GM18526 (cell line): Measurements from ENCODE around the gene MAPK4.

Source experiments
- POLR2A ChIP-seq: IDR thresholded peaks from 3 replicates; pipeline ENCODE4 v1.6.1; 2011; ENCODE audit not compliant: insufficient read length; ENCODE audit errors: extremely low read depth

MAPK4 gene

DNA sequence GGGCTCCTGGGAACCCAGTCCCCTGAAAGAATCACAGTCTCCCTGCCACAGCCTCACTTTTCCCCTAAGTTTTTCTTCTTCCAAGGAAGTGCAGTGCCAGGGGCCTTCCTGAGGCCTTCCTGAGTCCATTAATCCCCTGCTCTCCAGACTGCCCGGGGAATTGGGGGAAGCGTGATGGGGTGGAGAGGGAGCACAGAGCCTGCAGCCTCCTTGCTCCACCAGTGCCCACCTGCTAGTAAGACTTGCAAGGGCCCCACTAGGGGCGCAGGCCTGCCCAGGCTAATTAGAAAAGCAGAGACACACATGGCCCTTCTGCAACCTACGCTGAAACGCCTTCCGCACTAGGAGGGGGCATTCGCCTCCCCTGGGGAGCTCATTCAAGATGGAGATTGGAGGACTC, 149.3 kb downstream of the MAPK4 start:
- TF ChIP-seq POLR2A: no peak

DNA sequence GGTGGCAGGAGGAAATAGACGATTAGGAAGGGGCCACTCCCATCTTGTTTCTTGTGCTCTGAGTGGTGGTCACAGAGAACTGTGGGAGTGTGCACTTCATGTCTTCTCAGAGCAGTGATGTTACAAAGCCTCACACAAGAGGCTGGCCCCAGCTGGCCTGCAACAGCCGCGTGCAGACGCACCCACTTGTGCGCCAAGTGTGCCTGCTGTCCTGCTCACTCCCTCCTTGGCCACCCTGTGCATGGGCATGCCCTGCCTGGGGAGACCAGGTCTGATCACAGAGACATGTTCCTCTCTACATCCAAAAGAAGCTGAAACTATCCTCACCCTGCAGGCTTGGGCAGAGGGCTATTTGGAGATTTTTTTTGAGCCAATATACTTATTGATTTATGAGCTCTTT, 151.5 kb downstream of the MAPK4 start:
- no peak for TF ChIP-seq POLR2A

DNA sequence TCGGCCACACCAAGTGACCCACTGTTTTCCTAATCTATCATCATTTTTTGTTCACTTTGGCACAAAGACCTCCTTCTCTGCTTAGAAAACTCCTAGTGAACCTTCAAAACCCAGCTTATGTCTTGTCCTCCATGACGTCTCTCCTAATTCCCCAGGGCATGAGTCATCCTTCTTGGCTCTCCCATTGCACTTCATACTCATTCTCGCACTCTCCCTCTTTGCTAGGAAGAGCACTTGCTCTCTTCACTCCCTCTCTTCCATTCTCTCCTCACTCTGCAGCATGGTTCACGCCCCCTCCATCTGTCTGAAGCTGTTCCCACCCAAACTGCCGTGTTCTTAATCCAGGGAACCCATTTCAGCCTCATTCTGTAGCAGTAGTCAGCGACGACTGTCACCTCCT, 156.0 kb downstream of the MAPK4 start:
- TF ChIP-seq POLR2A: no peak

DNA sequence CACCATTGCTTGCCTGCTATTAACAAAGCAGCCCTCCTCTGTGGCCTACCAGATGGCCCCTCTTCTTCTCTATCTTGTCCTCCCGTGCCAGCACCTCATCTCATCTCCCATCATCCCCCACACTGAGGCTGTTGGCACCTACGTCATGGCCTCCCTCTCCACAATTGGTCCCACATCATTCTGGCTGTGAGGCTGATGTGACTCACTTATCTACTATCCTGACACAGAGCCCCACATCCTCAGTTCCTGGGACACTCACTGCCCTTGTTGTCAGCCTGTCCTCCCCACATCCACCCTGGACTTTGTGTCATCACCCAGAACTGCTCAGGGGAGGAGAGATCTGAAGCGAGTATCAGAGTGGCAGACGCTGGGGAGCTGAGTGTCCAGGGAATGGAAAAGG, 157.0 kb downstream of the MAPK4 start:
- no peak for TF ChIP-seq POLR2A

DNA sequence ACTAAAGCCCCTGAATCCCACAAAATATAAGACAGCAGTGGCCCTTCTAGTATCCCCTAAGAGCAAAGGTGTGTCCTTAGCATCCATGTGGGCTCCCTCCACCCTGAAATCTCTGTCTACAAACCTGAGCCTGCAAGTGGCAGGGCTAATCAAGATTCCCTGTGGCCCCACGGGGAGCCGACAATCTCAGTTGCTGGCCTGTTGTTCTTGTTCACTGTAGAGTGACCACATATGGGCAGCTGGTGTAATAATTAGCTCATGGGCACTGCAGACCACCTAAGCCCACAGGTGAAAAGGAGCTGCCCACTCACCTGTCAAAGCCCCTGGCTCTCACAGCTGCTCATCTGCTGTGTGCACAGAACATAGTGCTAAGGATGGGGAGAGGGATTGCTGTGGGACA, 157.7 kb downstream of the MAPK4 start:
- no peak for TF ChIP-seq POLR2A

DNA sequence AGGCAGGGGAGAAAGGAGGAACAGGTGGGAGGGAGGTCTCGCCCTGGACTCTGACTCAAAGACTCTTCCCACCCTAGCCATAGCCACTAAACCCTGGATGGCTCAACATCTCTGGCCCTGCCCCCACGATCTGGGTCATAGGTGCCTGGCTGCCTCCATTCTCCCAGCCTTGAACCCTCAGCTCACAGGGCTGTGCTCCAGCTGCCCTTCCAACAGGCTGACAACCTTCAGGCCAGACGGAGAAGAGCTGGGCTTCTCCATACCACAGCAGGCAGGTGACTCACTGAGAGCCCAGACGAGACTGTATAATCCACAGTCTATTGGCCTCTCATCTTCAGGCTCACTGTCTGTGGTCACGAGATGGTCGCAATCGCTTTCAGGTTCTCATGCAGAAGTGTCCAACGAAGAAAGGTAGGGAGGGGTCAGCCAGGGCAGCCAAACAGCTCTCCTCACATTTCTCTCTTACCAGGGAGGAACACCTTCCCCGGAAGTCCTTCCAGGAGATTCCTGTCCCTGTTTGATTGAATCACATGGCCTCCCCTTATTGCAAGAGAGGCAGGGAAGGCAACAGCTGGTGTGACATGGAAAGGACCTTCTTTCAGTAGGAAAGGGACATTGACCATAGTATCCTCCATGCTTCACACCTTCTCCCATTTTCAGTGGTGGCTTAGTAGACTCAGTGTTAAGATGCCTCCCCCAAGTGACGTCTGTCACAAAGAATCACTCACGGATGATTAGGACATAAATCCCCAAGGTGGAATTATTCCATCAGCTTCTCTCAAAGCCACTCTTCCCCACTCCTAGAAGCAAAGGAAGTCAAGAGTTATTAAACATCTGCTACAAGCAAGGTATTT, 159.8 kb downstream of the MAPK4 start:
- TF ChIP-seq POLR2A: no peak

DNA sequence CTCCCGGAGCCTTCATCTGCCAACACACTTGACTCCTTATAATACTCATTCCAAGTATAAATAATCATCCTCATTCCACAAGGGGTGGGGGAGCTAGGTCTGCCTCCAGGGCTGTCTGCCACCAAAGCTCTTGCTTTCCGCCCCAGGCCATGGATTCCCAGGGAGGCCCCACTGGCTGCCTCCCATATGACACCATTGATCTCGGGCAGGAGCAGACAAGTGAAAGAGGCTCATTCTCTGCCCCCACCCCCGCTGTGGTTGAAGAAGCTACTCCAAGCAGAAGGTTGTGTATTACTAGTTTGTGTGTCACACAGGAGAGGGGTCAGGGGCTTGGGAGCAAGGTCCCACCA, 160.4 kb downstream of the MAPK4 start:
- no peak for TF ChIP-seq POLR2A

DNA sequence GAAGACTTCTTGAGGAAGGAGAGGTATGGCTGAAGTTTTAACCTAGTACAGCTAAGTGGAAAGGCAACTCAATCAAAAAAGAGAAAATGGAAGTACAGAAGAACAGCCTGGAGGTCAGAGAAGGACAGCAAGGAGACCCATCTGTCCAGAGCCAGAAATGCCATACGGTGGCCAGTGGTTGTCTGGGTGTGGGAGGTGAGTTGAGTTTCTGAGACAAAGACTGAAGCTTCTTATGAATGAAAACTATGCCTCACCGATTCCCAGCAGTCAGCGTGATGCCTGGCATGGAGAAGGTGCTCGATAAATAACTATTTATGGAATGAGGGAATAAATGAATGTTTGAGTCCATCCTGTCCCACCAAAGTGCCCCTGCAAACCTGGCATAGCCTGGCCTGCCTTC, 161.1 kb downstream of the MAPK4 start:
- TF ChIP-seq POLR2A: no peak

DNA sequence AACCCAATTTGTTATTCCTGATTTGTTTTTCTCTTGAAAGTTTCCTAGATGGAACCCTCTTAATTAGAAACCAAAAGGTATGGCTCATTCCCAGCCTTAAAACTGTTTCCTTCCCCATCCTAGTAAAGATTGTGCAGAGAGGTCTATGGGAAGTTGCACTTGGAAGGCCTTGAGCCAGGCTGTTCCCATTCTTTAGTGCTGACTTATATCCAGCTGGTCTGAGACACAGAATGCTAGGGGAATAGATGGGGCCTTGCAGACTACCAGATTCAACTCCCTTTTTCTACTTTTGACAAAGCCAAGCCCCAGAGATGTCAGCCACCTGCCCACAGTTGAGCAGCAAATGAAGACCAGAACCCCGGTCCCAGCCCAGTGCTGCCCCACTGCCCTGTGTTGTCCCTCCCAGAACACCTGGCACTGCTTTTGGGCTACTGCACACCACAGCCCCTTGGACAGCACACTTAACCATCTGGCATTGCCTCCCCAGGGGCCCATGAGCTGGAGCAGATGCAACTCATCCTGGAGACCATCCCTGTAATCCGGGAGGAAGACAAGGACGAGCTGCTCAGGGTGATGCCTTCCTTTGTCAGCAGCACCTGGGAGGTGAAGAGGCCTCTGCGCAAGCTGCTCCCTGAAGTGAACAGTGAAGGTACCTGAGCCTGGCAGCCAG, 161.7 kb downstream of the MAPK4 start:
- TF ChIP-seq POLR2A: no peak

DNA sequence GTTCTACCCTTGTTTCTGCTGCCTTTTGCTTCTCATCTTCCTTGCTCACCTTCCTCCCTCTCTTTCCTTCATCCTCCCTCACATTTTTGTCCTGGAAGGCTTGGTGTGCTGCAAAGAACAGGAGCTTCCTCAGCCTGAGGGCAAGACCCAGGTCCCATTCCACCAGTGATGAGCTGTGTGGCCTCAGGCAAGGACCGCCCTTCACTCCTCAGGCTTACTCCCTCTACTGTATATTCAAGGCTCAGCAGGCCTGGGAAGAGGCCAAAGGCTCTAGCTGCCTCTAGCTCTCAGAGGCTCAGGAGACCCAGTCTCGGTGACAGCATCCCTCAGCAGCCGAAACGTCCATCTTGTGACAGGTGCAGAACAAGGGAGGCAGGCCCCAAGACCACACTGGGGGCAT, 162.4 kb downstream of the MAPK4 start:
- TF ChIP-seq POLR2A: no peak

DNA sequence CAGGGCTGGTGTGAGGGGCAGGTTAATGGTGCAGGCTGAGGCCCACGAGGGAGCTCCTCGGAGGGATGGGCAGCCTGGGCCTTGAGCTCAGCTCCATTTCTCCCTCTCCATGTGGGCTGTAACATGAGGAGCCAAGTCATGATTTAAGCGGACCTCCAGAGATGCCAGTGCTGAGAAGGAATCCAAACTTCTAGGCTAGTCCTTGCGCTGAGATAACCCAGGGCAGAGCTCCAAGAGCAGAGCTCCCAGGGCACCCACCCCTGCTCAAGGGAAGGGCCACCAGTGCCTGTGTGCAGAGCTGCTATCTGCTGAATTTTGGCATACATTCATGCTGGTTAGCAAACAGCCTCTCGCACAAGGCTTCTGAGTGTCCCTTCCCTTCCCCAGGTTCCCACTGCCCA, 164.9 kb downstream of the MAPK4 start:
- TF ChIP-seq POLR2A: no peak

DNA sequence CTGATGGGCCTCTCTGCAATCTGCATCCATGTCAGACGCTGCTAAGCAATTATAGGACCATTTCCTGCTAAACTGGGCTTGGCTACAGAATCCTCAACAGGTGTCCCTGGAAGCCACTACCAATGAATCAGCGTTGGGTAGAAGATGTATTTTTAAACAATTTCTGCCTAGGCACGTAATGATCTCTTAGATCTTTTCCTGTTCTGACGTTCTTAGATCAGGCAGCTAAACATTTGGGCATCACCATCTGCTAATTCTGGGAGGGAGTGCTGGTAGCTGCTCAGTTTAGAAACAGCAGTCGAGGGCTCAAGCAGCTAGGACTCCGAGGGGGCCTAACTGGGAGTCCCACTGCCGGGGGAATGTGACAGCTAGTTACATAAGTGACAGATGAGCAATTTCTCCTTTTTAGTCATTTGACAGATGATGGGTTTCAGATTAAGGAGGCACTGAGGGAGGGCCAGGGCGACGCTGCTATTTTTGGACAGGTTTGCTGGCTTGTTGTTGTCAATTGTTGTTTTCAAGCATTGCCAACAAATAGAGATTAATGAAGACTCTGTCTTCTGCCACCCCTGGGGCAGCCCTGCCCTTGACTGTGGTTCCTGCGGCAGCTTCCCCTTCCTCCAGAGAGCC, 167.2 kb downstream of the MAPK4 start:
- no peak for TF ChIP-seq POLR2A

DNA sequence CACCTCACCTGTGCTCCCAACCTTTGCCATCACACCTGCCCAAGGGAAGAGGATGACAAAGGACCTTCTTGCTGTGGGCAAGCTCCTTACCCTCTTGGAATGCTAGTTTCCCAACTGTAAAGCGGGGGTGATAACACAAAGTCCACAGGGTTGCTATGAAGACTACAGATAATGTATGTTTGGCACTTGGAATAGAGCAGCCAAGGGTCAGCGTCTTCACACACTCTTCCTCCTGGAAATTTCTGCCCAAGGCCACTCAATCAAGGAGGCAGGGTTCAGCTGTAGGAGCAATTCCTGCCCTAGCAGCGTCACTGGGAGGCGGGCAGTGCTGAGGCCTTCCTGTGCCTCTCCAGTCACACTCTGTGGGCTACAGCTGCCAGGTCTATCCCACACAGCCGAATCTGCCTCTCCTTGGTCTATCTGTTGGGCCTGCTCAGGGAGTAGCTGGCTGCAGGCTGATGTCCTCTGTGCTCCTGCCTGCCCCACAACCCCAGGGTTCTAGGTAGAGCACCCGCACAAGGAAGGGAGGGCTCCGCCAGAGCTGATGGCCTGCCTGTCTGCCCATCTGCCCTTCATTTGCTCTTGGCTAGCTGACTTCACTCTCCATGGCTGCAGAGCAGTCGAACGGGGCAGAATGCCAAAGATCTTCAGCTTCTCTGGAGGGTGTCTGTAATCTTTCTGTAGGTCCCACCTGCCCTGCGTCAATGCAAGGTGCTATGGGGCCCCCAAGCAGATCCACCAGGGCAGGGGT, 168.0 kb downstream of the MAPK4 start:
- no peak for TF ChIP-seq POLR2A

DNA sequence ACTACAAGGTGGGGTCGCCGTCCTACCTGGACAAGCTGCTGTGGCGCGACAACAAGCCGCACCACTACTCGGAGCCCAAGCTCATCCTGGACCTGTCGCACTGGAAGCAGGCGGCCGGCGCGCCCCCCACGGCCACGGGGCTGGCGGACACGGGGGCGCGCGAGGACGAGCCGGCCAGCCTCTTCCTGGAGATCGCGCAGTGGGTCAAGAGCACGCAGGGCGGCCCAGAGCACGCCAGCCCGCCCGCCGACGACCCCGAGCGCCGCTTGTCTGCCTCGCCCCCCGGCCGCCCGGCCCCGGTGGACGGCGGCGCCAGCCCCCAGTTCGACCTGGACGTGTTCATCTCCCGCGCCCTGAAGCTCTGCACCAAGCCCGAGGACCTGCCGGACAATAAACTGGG, 169.5 kb downstream of the MAPK4 start:
- no peak for TF ChIP-seq POLR2A

DNA sequence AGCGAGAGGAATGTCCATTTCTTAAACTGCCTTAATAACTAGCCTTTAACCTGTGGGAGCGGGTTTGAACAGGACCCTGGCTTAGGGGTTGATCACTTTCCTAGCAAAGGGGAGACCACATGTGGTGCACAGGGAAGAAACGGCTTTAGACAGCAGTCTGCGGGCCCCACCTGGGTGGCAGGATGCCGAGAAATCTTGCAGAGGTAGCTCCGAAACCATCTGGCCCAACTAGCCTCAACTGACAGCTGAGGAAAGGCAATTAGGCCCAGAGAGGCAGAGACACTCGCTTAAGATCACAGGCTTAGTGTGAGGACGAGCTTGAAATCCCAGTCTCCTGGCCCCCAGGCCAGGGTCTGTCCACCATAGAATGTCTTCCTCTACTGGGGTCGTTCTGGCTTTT, 170.1 kb downstream of the MAPK4 start:
- TF ChIP-seq POLR2A: no peak

DNA sequence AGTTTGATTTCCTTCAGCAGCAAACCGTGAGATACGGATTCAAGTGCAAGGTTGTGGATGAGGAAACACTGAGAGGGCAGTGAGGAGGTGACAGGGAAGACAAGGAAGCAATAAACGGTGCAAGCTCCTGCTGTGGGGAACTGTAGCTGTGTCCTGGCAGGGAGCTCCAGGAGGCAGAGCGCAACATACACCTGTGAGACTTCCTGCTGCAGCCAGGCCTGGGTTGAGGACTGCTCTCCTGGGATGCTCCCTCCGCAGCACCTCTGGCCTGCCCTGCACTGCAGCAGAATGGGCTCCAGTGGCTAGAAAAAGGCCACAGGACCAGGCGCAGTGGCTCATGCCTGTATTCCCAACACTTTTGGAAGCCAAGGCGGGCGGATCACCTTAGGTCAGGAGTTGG, 174.5 kb downstream of the MAPK4 start:
- no peak for TF ChIP-seq POLR2A
